IMR-90 (cell line): ENCODE data around the gene NF2.

Experiments
- CEBPB ChIP-seq: IDR thresholded peaks from 2 replicates; pipeline ENCODE4 v1.6.1; 2012; ENCODE audit warnings: low read depth, low read length, improper control_type of control experiment
- FOS ChIP-seq: fragments of 150-350 bp; IDR thresholded peaks from 2 replicates; pipeline ENCODE4 v1.6.1; 2016; ENCODE audit warnings: low read depth, low read length
- MXI1 ChIP-seq: IDR thresholded peaks from 2 replicates; pipeline ENCODE4 v1.6.1; 2012; ENCODE audit warnings: low read depth, mild to moderate bottlenecking, low read length, moderate library complexity, borderline replicate concordance
- POLR2A ChIP-seq: IDR thresholded peaks from 2 replicates; pipeline ENCODE4 v1.6.1; 2012; ENCODE audit warnings: mild to moderate bottlenecking, low read depth, low read length
- SMC3 ChIP-seq: fragments of 150-350 bp; IDR thresholded peaks from 2 replicates; pipeline ENCODE4 v1.6.1; 2016; ENCODE audit warnings: low read depth, mild to moderate bottlenecking, antibody characterized with exemption, low read length, moderate library complexity
- TF ChIP-seq, protein P1 (sequence below): conservative IDR thresholded peaks from 2 replicates; pipeline ENCODE4 v1.5.1; 2012; ENCODE audit warnings: mild to moderate bottlenecking, low read depth, low read length, improper control_type of control experiment
- TF ChIP-seq, protein P2 (sequence below): fragments of 150-350 bp; IDR thresholded peaks from 2 replicates; pipeline ENCODE4 v1.6.1; 2016; ENCODE audit warnings: low read depth, mild to moderate bottlenecking, low read length, moderate library complexity, borderline replicate concordance
- TF ChIP-seq, protein P3 (sequence below): fragments of 150-350 bp; IDR thresholded peaks from 2 replicates; pipeline ENCODE4 v1.6.1; 2017; ENCODE audit warnings: mild to moderate bottlenecking, antibody characterized with exemption, low read length, low read depth

DNA sequence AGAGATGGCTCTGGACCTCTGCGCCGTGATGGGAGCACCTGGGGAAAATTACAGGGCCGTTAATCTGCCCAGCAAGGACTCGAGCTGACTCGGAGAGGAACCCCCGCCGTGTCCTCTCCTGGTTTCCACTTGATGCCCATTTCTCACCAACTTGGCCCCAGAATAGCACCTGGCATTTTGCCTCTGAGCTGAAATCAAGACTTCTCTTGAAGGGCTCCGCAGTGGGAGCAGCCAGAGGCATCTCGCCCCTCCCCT, 97.4 kb downstream of the NF2 start:
- TF ChIP-seq, protein P1, sequence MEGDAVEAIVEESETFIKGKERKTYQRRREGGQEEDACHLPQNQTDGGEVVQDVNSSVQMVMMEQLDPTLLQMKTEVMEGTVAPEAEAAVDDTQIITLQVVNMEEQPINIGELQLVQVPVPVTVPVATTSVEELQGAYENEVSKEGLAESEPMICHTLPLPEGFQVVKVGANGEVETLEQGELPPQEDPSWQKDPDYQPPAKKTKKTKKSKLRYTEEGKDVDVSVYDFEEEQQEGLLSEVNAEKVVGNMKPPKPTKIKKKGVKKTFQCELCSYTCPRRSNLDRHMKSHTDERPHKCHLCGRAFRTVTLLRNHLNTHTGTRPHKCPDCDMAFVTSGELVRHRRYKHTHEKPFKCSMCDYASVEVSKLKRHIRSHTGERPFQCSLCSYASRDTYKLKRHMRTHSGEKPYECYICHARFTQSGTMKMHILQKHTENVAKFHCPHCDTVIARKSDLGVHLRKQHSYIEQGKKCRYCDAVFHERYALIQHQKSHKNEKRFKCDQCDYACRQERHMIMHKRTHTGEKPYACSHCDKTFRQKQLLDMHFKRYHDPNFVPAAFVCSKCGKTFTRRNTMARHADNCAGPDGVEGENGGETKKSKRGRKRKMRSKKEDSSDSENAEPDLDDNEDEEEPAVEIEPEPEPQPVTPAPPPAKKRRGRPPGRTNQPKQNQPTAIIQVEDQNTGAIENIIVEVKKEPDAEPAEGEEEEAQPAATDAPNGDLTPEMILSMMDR = no peak
- TF ChIP-seq POLR2A = no peak
- TF ChIP-seq FOS = no peak
- TF ChIP-seq, protein P2, sequence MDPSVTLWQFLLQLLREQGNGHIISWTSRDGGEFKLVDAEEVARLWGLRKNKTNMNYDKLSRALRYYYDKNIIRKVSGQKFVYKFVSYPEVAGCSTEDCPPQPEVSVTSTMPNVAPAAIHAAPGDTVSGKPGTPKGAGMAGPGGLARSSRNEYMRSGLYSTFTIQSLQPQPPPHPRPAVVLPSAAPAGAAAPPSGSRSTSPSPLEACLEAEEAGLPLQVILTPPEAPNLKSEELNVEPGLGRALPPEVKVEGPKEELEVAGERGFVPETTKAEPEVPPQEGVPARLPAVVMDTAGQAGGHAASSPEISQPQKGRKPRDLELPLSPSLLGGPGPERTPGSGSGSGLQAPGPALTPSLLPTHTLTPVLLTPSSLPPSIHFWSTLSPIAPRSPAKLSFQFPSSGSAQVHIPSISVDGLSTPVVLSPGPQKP = no peak
- no peak for TF ChIP-seq MXI1
- TF ChIP-seq CEBPB = no peak
- TF ChIP-seq, protein P3, sequence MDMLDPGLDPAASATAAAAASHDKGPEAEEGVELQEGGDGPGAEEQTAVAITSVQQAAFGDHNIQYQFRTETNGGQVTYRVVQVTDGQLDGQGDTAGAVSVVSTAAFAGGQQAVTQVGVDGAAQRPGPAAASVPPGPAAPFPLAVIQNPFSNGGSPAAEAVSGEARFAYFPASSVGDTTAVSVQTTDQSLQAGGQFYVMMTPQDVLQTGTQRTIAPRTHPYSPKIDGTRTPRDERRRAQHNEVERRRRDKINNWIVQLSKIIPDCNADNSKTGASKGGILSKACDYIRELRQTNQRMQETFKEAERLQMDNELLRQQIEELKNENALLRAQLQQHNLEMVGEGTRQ = no peak
- TF ChIP-seq SMC3 = no peak
